SK-MEL-5 (cell line): ENCODE measurements around the gene CACNA1C. TPM values are rescaled to one million over a fixed set of nuclear protein-coding genes. Genes with fewer than 3 reads are reported as not detected.

Experiments used
- DNase-seq: peaks from one replicate; pipeline ENCODE4 v3.0.0-alpha.2; 2016; ENCODE audit warnings: low read depth, low spot score
- in situ Hi-C: cut with HindIII; loops from 2 replicates; pipeline ENCODE4 v1.10.0; 2016; ENCODE audit warnings: low sequenced_read_pairs, high pct_unique_total_duplicates, low pct_unique_long_range_greater_than_20kb
- total RNA-seq: library from RNA; depleted of rRNA; stranded (reverse); fragments of >200 nt; shearing (Covaris generic); gene quantifications from 2 replicates; pipeline ENCODE4 v1.2.3, GENCODE V29; 2014

Gene CACNA1C
- total RNA-seq, 1 experiment from 2014 or later = 0.05 TPM

DNA sequence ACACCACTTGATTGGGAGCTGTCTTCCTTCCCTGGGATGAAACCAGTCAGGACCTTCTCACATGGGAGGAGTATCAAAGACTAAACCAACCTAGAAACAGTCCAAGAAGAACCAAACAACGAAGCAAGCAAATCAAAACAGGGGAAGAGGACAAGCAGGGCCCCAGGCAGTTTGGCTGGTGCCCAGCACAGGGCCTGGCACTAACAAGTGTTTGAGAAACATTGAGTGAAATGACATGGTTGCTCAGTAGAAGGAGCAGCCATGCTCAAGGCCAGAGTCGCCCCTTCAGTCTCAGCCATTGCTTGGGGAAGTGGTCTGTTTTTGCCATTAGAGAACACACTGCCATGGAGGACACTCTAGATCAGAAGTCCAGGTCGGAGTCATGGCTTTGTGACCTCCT, 323.1 kb downstream of the CACNA1C start:
- DNase-seq = no peak
- in situ Hi-C loops = no loop called here

GRCh38 chr12:2376908-2377657, 324.3 kb downstream of the CACNA1C start:
- DNase-seq = no peak

GRCh38 chr12:2378835-2379330, 326.1 kb downstream of the CACNA1C start:
- no peak for DNase-seq
- in situ Hi-C loops = no loop called here

More at GRCh38 chr12:2376908-2377657, 324.3 kb downstream of the CACNA1C start:
- in situ Hi-C loops = no loop called here

DNA sequence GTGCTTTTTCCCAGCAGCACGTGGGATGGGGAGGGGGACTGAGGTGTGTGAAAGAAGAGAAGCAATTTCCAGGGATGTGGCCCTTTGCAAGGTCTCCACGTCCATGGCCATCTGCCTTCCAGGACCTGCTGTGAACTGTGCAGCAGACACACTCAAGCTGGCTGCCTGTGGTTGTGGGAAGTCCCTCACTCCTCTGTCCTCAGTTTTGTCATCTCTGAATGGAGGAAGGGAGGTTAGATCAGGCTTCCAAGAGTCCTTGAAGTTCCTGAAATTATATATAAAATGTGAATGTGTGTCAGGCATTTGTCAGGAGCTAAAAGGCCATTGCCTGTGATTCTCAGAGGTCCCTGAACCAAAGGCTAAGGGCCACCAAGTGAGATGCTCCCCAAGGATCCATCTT, 328.2 kb downstream of the CACNA1C start:
- in situ Hi-C loops = no loop called here
- DNase-seq = no peak

- DNase-seq = peak; percentile 52
- in situ Hi-C loops = no loop called here
These were observed 329.8 kb downstream of the CACNA1C start for GRCh38 chr12:2382370-2383155.

GRCh38 chr12:2383325-2384028, 330.7 kb downstream of the CACNA1C start:
- in situ Hi-C loops = no loop called here

DNA sequence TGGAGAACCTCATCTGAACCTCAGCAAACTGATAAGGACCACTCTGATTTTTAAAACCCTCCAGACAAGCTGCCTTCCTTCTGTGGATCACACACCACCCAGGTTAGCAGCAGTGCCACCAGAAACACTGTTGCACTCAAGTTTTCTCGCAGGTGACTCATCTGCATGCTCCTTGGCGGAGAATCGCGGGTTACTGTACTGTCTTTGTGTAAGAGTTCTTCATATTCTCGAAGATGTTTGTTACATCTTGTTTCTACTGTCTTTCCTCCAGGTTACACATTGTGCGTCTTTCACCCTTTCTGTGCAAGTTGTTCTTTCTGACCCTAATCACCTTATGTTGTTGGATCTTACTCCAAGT, 331.2 kb downstream of the CACNA1C start:
- DNase-seq = no peak
- in situ Hi-C loops = no loop called here

More at GRCh38 chr12:2383325-2384028, 330.7 kb downstream of the CACNA1C start:
- DNase-seq = no peak

- in situ Hi-C loops = no loop called here
These were observed 332.0 kb downstream of the CACNA1C start for GRCh38 chr12:2384533-2385351.

GRCh38 chr12:2385529-2385928, 332.7 kb downstream of the CACNA1C start:
- DNase-seq = no peak

More at GRCh38 chr12:2384533-2385351, 332.0 kb downstream of the CACNA1C start:
- DNase-seq = no peak

GRCh38 chr12:2386566-2386965, 333.8 kb downstream of the CACNA1C start:
- in situ Hi-C loops = no loop called here
- no peak for DNase-seq

More at GRCh38 chr12:2385529-2385928, 332.7 kb downstream of the CACNA1C start:
- in situ Hi-C loops = no loop called here

- in situ Hi-C loops = no loop called here
These were observed 334.5 kb downstream of the CACNA1C start for GRCh38 chr12:2387103-2387834.

GRCh38 chr12:2389079-2389790, 336.4 kb downstream of the CACNA1C start:
- DNase-seq = no peak
- in situ Hi-C loops = no loop called here

More at GRCh38 chr12:2387103-2387834, 334.5 kb downstream of the CACNA1C start:
- no peak for DNase-seq

- in situ Hi-C loops = no loop called here
- no peak for DNase-seq
These were observed 337.3 kb downstream of the CACNA1C start for GRCh38 chr12:2390133-2390532.

DNA sequence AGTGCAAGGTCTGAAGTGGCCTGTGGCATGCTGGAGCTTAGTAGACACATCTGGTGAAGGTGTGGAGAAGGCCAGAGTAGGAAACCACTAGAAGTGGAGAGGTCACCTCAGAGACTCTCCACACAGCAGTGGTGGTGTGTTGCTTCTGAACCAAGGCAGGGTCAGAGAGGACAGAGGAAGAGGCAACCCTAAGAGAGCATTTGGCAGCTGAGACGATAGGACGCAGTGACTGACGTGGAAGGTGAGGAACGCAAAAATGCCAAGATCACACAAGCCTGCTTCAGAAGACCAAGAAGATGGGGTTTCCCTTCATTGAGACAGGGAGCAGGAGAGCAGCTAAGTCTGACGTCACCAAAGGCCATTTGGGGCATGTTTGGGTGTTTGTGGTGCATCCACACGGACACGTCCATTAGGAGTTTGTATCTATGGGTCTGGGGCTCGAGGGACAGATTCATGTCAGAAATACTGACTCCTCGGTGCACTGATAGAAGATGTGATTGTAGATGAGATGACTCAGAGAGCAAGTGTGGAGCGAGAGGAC, 338.1 kb downstream of the CACNA1C start:
- DNase-seq = no peak
- in situ Hi-C loops = no loop called here

GRCh38 chr12:2391740-2392331, 339.0 kb downstream of the CACNA1C start:
- no peak for DNase-seq
- in situ Hi-C loops = no loop called here
